ENCODE results near the gene CDC42BPB.

DNA sequence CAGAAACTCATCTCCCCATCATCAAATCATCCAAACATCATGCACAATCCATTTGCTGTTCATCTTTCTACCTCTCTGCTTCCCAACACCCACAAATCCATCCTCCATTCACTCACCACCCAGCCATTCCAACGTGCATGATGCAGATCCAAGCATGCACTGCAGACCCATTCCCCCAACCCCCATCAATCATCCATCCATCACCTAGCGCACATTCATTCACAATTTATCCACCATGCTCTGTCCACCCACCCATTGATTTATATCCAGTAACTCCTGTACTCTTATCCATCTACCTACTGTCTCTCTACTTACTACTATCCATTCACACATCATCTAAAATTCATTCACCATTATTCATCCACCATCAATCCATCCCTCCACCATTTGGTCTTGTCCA lies 138.9 kb downstream of the CDC42BPB start:
- TF ChIP-seq CTCF (IDR thresholded peaks at IDR 0.05) (no peak), EZH2phosphoT487 (IDR thresholded peaks at IDR 0.05) (no peak), EZH2 (IDR thresholded peaks at IDR 0.05) (no peak)

Data from neural progenitor cell (in vitro differentiated cells).